GM19438 (cell line): Measurements from ENCODE around the gene ATPAF1.

Source experiments
- ATAC-seq: cut with Tn5 transposase; IDR thresholded peaks from one replicate; pipeline ENCODE4 v1.9.1; 2021; ENCODE audit warnings: low read depth; ENCODE audit not compliant: unreplicated experiment

Gene ATPAF1

GRCh38 chr1:46617108-46617800 lies 50.9 kb downstream of the ATPAF1 start:
- peak; percentile 5 for ATAC-seq

GRCh38 chr1:46616277-46617107 lies 51.7 kb downstream of the ATPAF1 start, which contains the start of gene MOB3C:
TSS of gene MOB3C (minus strand) at chr1:46616811. CDS start at chr1:46613321, 3,490 bp downstream.
- peak; percentile 52 for ATAC-seq

GRCh38 chr1:46615735-46616134 lies 52.4 kb downstream of the ATPAF1 start:
- ATAC-seq, result no peak

- no peak for ATAC-seq
Observed at GRCh38 chr1:46615088-46615487, 53.1 kb downstream of the ATPAF1 start.

- no peak for ATAC-seq
Observed at GRCh38 chr1:46614604-46614984, 53.6 kb downstream of the ATPAF1 start.

- peak; percentile 55 for ATAC-seq
Observed at GRCh38 chr1:46613661-46614603, 54.2 kb downstream of the ATPAF1 start.

GRCh38 chr1:46612937-46613660 lies 55.1 kb downstream of the ATPAF1 start:
- ATAC-seq, result no peak

GRCh38 chr1:46611691-46612221 lies 56.4 kb downstream of the ATPAF1 start:
- no peak for ATAC-seq

GRCh38 chr1:46607345-46608130 lies 60.6 kb downstream of the ATPAF1 start:
- no peak for ATAC-seq

- ATAC-seq, result no peak
Observed at GRCh38 chr1:46606255-46606965, 61.8 kb downstream of the ATPAF1 start.

GRCh38 chr1:46605232-46605631 lies 62.9 kb downstream of the ATPAF1 start:
- ATAC-seq, result no peak

GRCh38 chr1:46603858-46604549 lies 64.2 kb downstream of the ATPAF1 start, which contains the start of gene MKNK1:
TSS of gene MKNK1 (minus strand) at chr1:46604268. CDS start at chr1:46583327, 20,941 bp downstream.
- peak; percentile 93 for ATAC-seq

- peak; percentile 1 for ATAC-seq
Observed at GRCh38 chr1:46603481-46603857, 64.7 kb downstream of the ATPAF1 start.

GRCh38 chr1:46601257-46602007 lies 66.7 kb downstream of the ATPAF1 start:
- ATAC-seq, result no peak

- no peak for ATAC-seq
Observed at GRCh38 chr1:46599059-46599970, 68.8 kb downstream of the ATPAF1 start.

- ATAC-seq, result no peak
Observed at GRCh38 chr1:46596846-46597245, 71.3 kb downstream of the ATPAF1 start.
